Smooth muscle cell (in vitro differentiated cells): Measurements from ENCODE around the gene BRSK2. TPM values are rescaled to one million over a fixed set of nuclear protein-coding genes. Genes with fewer than 3 reads are reported as not detected.

ENCODE experiments used
- DNase-seq: peaks from one replicate; lab custom pipeline; 2025; ENCODE audit not compliant: unreplicated experiment; lab: John Stamatoyannopoulos, UW
- H2AFZ ChIP-seq: fragments of 200-600 bp; sonication (generic); 2 replicates; pipeline ENCODE4 v1.6.0; 2016; ENCODE audit warnings: antibody characterized with exemption, low read depth, mild to moderate bottlenecking
- H3F3A ChIP-seq: fragments of 200-600 bp; sonication (generic); 2 replicates; pipeline ENCODE4 v1.6.0; 2017; ENCODE audit warnings: antibody characterized with exemption, low read depth
- H3K27ac ChIP-seq: fragments of 200-600 bp; sonication (generic); 2 replicates; pipeline ENCODE4 v1.5.1; 2016; ENCODE audit warnings: low read depth, mild to moderate bottlenecking
- H3K27me3 ChIP-seq: fragments of 200-600 bp; sonication (generic); 2 replicates; pipeline ENCODE4 v1.6.1; 2016; ENCODE audit warnings: low read depth, mild to moderate bottlenecking
- H3K36me3 ChIP-seq: fragments of 200-600 bp; sonication (generic); 2 replicates; pipeline ENCODE4 v1.5.1; 2016; ENCODE audit warnings: low read depth
- H3K4me1 ChIP-seq: fragments of 200-600 bp; sonication (generic); 2 replicates; pipeline ENCODE4 v1.5.1; 2016; ENCODE audit warnings: low read depth
- H3K4me2 ChIP-seq: fragments of 200-600 bp; sonication (generic); 2 replicates; pipeline ENCODE4 v1.6.0; 2016; ENCODE audit warnings: mild to moderate bottlenecking
- H3K4me3 ChIP-seq: fragments of 200-600 bp; sonication (generic); 2 replicates; pipeline ENCODE4 v1.5.1; 2016; ENCODE audit warnings: mild to moderate bottlenecking
- H3K79me2 ChIP-seq: fragments of 200-600 bp; sonication (generic); 2 replicates; pipeline ENCODE4 v1.6.0; 2016; ENCODE audit warnings: low read depth, mild to moderate bottlenecking
- H3K9ac ChIP-seq: fragments of 200-600 bp; sonication (generic); 2 replicates; pipeline ENCODE4 v1.6.0; 2016; ENCODE audit warnings: low read depth
- H3K9me3 ChIP-seq: fragments of 200-600 bp; sonication (generic); replicated peaks from 2 replicates; pipeline ENCODE4 v1.5.1; 2016; ENCODE audit warnings: low read depth
- H4K20me1 ChIP-seq: fragments of 200-600 bp; sonication (generic); 2 replicates; pipeline ENCODE4 v1.6.0; 2016; ENCODE audit warnings: low read depth
- WGBS: methylation state at CpG from one replicate; pipeline ENCODE4 v1.1.7; 2016; ENCODE audit warnings: low lambda C conversion rate; 5-methylcytosine and 5-hydroxymethylcytosine counted together
- polyA plus RNA-seq: library from polyadenylated mRNA; unstranded; fragments of >200 nt; fragmentation: Nextera tagmentation; extraction: Ambion mirVana; gene quantifications from 2 replicates; pipeline ENCODE4 v1.2.1, GENCODE V29; 2016
- total RNA-seq: library from RNA; depleted of rRNA; stranded (reverse); fragments of >200 nt; gene quantifications from 2 replicates; pipeline ENCODE4 v1.2.3, GENCODE V29; 2014
- TF ChIP-seq, protein P1 (sequence below): fragments of 200-600 bp; sonication (generic); IDR thresholded peaks from 2 replicates; pipeline ENCODE4 v1.5.1; 2017; ENCODE audit warnings: borderline replicate concordance, mild to moderate bottlenecking, antibody characterized with exemption; ENCODE audit not compliant: insufficient read depth, poor library complexity, severe bottlenecking

BRSK2 gene
- total and polyA plus RNA-seq, 2 experiments from 2014 or later, result 1.5 to 5.2 TPM

DNA sequence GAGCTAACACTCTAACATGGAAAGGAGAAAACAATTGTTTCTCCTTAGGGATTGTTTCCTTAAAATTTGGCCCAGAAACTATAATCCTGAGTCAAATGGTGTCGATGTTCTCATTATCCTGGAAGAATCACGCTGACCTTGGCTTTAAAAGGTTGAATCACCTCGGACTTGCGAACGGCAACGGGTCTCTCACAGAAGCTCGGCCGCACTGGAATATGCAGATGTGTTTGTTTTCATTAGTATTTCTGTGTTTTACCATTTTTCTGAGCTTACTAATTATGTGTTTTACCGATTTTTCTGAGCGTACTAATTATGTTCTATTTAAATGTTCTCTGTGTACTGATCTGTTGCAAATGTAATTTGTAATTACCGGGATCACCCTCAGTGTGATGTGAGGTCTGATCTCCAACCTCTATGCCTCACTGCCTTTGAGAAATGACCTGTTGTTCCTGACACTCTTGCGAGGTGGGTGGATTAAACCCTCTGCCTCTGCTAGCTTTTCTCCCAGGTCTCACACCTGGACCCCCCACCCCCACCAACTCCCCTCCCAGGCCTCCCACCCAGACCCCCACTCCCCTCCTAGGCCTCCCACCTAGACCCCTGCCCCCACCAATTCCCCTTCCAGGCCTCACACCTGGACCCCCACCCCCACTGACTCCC is 38.3 kb upstream of the BRSK2 start:
- Histone ChIP-seq H4K20me1 (no peaks in the 10 kb centered on the region), H3F3A (no peaks in the 10 kb centered on the region), H3K4me1 (no peaks in the 10 kb centered on the region), H3K9me3 (no peaks in the 10 kb centered on the region), H3K27me3 (no peaks in the 10 kb centered on the region), H3K4me3 (no peak overlapping the region), H3K9ac (no peak overlapping the region), H3K4me2 (no peak overlapping the region), H3K27ac (no peak overlapping the region), H3K36me3 (no peaks in the 10 kb centered on the region), H3K79me2 (no peaks in the 10 kb centered on the region), H2AFZ (no peak overlapping the region)
- DNase-seq, result no peak
- 77% methylated on average over 12 of the region's 12 CpGs for WGBS
- TF ChIP-seq, protein P1, sequence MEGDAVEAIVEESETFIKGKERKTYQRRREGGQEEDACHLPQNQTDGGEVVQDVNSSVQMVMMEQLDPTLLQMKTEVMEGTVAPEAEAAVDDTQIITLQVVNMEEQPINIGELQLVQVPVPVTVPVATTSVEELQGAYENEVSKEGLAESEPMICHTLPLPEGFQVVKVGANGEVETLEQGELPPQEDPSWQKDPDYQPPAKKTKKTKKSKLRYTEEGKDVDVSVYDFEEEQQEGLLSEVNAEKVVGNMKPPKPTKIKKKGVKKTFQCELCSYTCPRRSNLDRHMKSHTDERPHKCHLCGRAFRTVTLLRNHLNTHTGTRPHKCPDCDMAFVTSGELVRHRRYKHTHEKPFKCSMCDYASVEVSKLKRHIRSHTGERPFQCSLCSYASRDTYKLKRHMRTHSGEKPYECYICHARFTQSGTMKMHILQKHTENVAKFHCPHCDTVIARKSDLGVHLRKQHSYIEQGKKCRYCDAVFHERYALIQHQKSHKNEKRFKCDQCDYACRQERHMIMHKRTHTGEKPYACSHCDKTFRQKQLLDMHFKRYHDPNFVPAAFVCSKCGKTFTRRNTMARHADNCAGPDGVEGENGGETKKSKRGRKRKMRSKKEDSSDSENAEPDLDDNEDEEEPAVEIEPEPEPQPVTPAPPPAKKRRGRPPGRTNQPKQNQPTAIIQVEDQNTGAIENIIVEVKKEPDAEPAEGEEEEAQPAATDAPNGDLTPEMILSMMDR, result no peak

DNA sequence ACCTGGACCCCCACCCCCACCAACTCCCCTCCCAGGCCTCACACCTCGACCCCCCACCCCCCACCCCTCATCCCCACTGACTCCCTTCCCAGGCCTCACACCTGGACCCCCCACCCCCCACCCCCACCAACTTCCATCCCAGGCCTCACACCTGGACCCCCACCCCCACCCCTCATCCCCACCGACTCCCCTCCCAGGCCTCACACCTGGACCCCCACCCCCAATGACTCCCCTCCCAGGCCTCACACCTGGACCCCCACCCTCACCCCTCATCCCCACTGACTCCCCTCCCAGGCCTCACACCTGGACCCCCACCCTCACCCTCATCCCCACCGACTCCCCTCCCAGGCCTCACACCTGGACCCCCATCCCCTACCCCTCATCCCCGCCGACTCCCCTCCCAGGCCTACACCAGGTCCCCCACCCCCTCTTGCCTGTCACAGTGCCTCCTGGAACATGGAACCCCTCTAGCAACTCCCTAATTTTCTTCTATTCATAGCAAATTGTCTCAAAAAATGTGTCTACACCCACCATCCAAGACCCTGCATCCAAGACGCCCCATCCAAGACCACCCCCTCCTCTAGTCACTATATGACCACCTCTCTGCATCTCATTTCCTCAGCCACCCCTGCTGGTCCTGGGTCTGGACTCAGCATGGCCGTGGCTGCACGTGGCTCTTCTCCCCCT is 36.9 kb upstream of the BRSK2 start:
- H3K9me3 ChIP-seq, result no peaks in the 10 kb centered on the region

DNA sequence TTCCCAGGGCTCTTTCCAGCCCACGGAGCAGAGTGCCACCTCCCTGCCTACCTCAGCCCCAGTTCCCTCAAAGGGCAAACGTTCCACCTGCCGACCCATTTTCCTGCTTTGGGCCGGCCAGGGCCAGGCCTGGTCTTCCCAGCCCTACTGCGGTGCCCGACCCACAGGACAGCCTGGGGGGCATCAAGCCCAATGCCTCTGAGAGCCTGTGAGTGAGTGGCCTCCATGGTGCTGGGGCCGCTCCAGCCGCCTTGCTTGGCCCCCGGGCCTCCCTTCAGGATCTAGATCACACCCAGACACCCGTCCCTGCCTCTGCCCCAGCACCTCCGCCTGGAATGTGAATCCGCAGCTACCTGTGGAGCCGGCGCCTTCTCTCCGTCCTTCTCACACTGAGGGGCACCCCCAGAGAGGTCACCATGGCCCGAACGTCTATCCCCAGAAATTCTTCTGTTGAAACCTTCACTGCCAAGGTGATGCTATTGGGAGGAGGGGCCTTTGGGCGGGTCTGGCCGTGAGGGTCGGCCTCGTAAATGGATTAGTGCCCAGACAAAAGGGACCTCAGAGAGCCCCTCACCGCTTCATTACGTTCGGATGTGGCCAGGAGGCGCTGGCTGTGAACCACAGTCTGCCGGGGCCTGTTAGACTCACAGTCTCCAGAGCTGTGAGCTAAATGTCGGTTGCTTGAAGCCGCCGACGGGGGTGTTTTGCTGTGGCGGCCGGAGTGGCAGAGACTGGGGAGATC is 36.2 kb upstream of the BRSK2 start:
- Histone ChIP-seq H3K79me2 (no peaks in the 10 kb centered on the region), H2AFZ (no peak overlapping the region), H3K9ac (no peak overlapping the region), H3K4me1 (no peaks in the 10 kb centered on the region), H3K4me3 (no peak overlapping the region), H3F3A (no peaks in the 10 kb centered on the region), H3K27me3 (no peaks in the 10 kb centered on the region), H3K36me3 (no peaks in the 10 kb centered on the region), H4K20me1 (no peaks in the 10 kb centered on the region), H3K4me2 (no peak overlapping the region), H3K27ac (no peak overlapping the region), H3K9me3 (no peaks in the 10 kb centered on the region)
- no peak for DNase-seq
- TF ChIP-seq, protein P1, result no peak
- WGBS, result 88% methylated on average over 32 of the region's 32 CpGs

More for the DNA sequence above, 36.9 kb upstream of the BRSK2 start:
- Histone ChIP-seq H3K27ac (no peak overlapping the region), H3K79me2 (no peaks in the 10 kb centered on the region), H3K9ac (no peak overlapping the region), H3K4me2 (no peak overlapping the region), H3F3A (no peaks in the 10 kb centered on the region), H3K4me1 (no peaks in the 10 kb centered on the region), H2AFZ (no peak overlapping the region), H3K36me3 (no peaks in the 10 kb centered on the region), H3K4me3 (no peak overlapping the region), H3K27me3 (no peaks in the 10 kb centered on the region), H4K20me1 (no peaks in the 10 kb centered on the region)
- TF ChIP-seq, protein P1, result no peak
- 92% methylated on average over 5 of the region's 8 CpGs for WGBS
- DNase-seq, result no peak
